HG02588 (cell line): ENCODE measurements around the gene PCNX1.
"Not testable (repeated sequence)": the region's sequence is repeated elsewhere in the genome, so short reads cannot be mapped to it uniquely, and the experiment has no call there.

Experiments used
- ATAC-seq: cut with Tn5 transposase; IDR thresholded peaks from one replicate; pipeline ENCODE4 v1.9.1; 2021; ENCODE audit warnings: mild to moderate bottlenecking, moderate library complexity; ENCODE audit not compliant: unreplicated experiment

PCNX1 gene

DNA sequence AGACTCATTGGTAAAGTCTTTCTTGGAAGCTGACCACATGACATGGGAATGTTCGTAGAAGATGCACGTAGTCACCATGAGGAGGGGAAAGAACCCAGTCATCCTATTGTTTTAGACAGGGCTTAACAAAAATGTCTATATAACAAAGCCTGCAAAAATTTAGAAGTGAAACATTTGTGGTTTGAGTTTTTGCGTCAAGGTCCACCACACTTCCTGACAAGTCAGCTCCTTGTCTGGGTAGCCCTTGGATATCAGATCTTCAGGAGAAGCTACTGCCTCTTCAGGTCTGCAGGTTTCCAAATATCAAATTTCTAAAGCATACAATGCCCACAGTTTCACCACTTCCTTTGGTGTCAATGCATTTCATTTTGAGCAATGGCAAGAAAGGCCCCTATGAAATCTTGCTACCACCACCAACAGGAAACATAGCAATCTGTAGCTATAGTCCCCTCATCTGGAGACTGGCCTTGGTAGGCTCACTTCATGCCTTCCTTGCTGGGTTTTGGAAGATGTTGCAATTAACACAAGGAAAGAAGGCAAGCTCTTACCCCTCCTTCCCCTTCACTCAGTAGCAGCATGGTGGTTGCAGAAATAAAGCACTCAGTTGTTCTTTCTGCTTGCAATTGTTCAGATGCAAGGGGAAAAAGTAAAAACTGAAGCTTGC lies 235.2 kb downstream of the PCNX1 start:
- no peak for ATAC-seq

DNA sequence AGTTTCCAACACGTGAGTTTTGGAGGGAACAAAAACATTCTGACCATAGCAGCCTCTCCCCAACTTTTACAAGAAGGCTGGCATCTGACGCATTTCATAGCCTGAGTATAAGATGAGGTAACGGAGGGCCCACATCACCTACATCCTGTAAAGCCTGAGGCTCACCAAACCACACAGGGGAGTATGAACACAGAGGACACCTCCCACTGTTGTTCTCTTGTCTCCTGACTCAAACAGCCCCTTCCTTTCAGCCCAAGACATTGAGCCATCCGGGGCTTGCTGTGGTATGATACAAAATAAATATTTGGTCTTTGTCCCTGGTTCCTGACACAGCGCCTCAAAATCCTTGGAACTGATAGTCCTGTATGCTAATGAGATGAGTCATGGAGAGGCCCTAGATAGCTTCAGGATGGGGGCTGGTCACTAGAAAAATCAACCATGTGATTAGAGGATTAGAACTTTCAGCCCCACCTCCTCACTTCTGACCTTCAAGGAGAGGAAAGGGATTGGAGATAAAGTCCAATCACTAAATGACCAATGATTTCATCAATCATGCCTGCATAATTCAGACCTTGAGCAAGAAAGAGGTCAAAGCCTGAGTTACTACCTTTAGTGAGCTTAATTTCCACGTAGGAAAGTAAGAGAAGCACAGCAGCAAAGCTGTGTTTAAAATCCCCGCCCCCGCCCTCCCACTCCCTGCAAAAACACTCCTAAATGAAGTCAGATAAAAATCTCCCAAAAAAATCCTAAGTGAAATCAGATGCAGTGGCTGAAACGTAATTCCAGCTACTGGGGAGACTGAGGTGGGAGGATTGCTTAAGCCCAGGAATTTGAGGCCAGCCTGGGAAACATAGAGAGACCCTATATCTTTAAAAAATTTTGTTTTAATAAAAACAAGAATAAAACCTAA lies 236.4 kb downstream of the PCNX1 start:
- no peak for ATAC-seq

DNA sequence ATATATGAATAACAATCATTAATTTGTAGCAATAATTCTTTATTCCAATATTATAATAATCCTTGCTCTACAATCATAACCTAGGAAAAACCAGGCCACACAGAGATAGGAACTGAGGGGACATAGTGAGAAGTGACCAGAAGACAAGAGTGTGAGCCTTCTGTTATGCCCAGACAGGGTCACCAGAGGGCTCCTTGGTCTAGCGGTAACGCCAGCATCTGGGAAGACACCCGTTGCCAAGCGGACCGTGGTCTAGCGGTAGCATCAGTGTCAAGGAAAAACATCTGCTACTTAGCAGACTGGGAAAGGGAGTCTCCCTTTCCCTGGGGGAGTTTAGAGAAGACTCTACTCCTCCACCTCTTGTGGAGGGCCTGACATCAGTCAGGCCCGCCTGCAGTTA lies 240.1 kb downstream of the PCNX1 start:
- not testable (repeated sequence) for ATAC-seq

GRCh38 chr14:71148627-71149026 lies 241.4 kb downstream of the PCNX1 start:
- no peak for ATAC-seq

GRCh38 chr14:71150737-71151136 lies 243.5 kb downstream of the PCNX1 start:
- ATAC-seq: no peak

DNA sequence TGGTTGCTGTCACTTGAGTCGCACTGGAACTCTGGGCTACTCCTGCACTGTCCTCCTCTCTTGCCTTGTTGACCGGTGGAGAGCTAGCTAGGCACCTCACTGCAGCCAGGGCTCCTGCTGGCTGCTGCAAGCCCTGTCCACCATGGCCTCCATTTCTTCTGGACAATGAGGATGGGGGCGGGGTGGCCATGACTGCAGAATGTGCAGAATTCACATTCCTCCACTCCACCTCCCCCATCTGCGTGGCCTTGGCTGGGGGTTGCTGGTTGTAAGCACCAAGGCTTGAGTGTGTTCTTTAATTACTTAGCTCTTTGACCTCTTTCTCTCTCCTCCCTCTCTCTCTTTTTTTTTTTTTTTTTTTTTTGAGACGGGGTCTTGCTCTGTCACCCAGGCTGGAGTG lies 248.5 kb downstream of the PCNX1 start:
- no peak for ATAC-seq

DNA sequence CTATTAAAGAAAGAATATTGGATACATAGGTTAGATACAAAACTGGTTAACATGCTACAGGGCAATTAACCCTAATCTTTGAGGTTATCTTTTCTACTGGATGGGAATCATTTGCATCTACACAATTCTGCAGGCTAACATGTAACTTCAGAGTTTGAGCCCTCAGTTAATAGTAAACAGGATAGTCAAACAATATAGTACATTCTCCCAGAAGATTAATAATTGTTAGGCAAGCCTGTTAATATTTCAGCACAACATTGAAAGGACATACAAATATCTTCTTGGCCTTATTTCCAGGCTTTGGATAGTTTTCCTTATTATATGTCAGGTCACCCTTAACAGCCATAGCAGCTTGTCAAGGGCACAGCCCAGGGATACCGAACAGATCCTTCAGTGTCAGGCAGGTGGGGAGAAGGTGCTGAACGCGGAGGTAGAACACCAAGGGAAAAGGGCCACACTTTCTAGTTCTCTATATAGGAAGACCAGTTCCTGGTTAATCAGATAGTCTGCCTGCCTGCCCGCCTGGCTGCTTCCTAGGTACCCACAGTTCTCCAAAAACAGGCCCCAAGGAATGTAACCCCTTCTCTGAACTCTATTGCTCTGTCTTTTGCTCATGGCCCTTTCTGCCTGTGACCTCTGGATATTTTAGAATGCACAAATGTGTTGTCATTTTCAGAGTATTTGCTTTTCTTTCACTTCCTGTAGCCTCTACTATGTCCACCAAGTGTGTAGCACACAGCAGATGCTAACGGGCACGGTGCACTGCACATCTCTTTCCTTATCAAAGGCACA lies 256.0 kb downstream of the PCNX1 start:
- ATAC-seq: no peak

DNA sequence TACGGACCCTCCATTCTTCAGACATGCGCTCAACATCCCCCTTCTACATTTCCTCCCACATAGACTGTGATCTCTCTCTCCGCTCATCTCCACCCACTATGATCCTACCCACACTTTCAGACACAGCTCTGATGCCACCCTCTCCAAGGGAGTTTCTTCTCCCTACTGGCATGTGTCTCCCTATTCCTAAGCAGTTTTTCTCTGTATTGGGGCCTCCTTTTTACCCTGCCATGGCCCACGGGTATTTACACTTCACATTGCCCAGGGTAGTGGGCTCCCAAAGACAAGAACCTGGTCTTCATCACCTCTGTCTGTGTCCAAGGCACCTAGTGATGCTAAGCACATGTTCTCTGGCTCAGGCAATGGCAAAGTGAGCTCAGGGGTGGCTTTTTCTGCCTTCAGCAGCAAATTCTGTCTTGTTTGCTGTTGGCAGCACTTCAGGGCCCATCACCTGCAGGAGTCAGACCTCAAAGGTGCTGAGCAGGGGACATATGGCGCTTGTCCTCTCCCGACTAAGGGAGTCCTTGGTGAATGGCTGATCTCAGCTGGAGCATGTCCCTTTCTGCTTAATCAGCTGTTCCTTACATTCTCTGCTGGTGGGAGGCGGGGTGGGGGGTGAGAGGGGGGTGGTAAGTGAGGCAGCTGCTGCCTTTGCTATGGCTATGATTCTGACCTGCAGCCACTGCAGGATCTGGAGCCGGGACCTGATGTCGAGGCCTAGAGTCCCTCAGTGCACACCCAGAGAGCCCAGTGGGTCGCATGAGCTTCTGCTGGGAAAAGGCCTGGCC lies 256.8 kb downstream of the PCNX1 start:
- ATAC-seq: no peak
